H1 (cell line): ENCODE data around the gene F8. TPM values are rescaled to one million over a fixed set of nuclear protein-coding genes. Genes with fewer than 3 reads are reported as not detected.

ENCODE experiments used
- CBX5 ChIP-seq: fragments of 300-800, 300-1000 bp; sonication (generic); IDR thresholded peaks from 2 replicates; pipeline ENCODE4 v1.7.1; 2016; ENCODE audit warnings: antibody characterized with exemption, low read length, low read depth
- CHD2 ChIP-seq: IDR thresholded peaks from 2 replicates; pipeline ENCODE4 v1.6.1; 2012; ENCODE audit warnings: low read length, improper control_type of control experiment
- EP300 ChIP-seq, 2 experiments: IDR thresholded peaks; 1 replicate in 1 of 2; 2 replicates in 1 of 2; pipeline ENCODE4 v1.6.1; 2011 to 2012; ENCODE audit warnings: low read depth in 2 of 2, low read length in 2 of 2, mild to moderate bottlenecking in 2 of 2, borderline replicate concordance in 1 of 2, inconsistent platforms in 1 of 2, moderate library complexity in 1 of 2
- GABPA ChIP-seq: IDR thresholded peaks from 2 replicates; pipeline ENCODE4 v1.6.1; 2011; ENCODE audit warnings: mild to moderate bottlenecking, low read length, moderate library complexity, borderline replicate concordance; ENCODE audit not compliant: insufficient read depth
- KDM5A ChIP-seq: fragments of 200-600 bp; IDR thresholded peaks from 2 replicates; pipeline ENCODE4 v1.7.1; 2012; ENCODE audit warnings: mild to moderate bottlenecking, low read length, inconsistent platforms, mixed read lengths
- RAD21 ChIP-seq, 2 experiments: IDR thresholded peaks in 1 of 2; conservative IDR thresholded peaks in 1 of 2; 2 replicates each; pipeline ENCODE4 v1.6.1; 2011; ENCODE audit warnings: low read depth in 2 of 2, low read length in 2 of 2, improper control_type of control experiment in 1 of 2, inconsistent platforms in 1 of 2, mild to moderate bottlenecking in 1 of 2, moderate library complexity in 1 of 2
- polyA plus RNA-seq, 7 experiments: library from polyadenylated mRNA; depleted of rRNA in 3 of 7; stranded (reverse) in 5 of 7; unstranded in 2 of 7; fragments of >200 nt in 5 of 7; fragments of 200-250 nt in 2 of 7; gene quantifications; 1 replicate in 5 of 7; 2 replicates in 1 of 7; 4 replicates in 1 of 7; pipeline versions ENCODE4 v1.2.1 to v1.2.3, GENCODE V29; 2011 to 2013; ENCODE audit warnings: missing spikeins in 2 of 7, mixed read lengths in 2 of 7
- total RNA-seq: library from RNA; stranded (reverse); fragmentation: NEBNext Ultra II Directional; extraction: Animal tissue kit (Norgen Biotek cat#: 25700); gene quantifications from 2 replicates; pipeline ENCODE4 v1.2.1, GENCODE V29; 2021
- TF ChIP-seq, protein P1 (sequence below): fragments of 300-600 bp; sonication (generic); IDR thresholded peaks from 2 replicates; pipeline ENCODE4 v1.7.1; 2012; ENCODE audit warnings: low read length, moderate library complexity, mild to moderate bottlenecking, inconsistent platforms; ENCODE audit not compliant: insufficient replicate concordance
- TF ChIP-seq, protein P2 (sequence below): IDR thresholded peaks from 2 replicates; pipeline ENCODE4 v1.6.1; 2012; ENCODE audit warnings: inconsistent platforms
- TF ChIP-seq, protein P3 (sequence below): IDR thresholded peaks from 2 replicates; pipeline ENCODE4 v1.6.1; 2011; ENCODE audit warnings: low read depth, mild to moderate bottlenecking, low read length; ENCODE audit not compliant: insufficient read depth

F8 gene
- total and polyA plus RNA-seq, 2 of the 8 experiments (the other 6 are each of a cell fraction or from before 2014, with no cell fraction given): 1.1 to 2.6 TPM

DNA sequence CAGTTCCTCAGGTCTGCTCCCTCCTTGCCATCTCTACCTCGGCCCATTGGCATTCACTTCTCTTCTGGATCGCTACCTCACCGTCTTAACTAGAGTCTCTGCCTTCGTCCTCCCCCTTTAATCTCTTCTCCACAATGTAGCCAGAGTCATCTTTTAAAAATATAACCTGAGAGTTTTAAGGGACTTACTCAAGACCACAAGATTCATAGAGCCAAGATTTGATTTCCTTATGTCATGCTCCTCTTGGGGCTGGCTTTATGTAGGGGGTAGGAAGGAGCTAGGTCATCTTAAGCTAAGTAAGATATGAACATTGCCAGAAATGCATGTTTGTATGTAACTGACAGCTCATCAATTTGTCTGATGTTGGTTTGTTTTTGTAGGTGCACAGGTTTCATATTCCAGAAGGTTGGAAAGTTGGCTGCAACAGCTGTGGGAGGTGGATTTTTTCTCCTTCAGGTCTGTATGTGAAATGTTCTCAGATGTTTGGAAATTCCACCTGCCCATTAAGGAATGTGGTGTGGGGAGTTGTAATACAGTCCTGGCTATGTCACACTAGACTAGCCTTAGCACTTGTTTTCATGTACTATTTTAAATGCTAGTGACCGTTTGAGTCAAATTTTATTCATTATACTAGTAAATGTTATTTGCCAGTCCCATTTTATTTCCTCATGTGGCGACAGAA, 23.7 kb upstream of the F8 start (continued):
- TF ChIP-seq, protein P1, sequence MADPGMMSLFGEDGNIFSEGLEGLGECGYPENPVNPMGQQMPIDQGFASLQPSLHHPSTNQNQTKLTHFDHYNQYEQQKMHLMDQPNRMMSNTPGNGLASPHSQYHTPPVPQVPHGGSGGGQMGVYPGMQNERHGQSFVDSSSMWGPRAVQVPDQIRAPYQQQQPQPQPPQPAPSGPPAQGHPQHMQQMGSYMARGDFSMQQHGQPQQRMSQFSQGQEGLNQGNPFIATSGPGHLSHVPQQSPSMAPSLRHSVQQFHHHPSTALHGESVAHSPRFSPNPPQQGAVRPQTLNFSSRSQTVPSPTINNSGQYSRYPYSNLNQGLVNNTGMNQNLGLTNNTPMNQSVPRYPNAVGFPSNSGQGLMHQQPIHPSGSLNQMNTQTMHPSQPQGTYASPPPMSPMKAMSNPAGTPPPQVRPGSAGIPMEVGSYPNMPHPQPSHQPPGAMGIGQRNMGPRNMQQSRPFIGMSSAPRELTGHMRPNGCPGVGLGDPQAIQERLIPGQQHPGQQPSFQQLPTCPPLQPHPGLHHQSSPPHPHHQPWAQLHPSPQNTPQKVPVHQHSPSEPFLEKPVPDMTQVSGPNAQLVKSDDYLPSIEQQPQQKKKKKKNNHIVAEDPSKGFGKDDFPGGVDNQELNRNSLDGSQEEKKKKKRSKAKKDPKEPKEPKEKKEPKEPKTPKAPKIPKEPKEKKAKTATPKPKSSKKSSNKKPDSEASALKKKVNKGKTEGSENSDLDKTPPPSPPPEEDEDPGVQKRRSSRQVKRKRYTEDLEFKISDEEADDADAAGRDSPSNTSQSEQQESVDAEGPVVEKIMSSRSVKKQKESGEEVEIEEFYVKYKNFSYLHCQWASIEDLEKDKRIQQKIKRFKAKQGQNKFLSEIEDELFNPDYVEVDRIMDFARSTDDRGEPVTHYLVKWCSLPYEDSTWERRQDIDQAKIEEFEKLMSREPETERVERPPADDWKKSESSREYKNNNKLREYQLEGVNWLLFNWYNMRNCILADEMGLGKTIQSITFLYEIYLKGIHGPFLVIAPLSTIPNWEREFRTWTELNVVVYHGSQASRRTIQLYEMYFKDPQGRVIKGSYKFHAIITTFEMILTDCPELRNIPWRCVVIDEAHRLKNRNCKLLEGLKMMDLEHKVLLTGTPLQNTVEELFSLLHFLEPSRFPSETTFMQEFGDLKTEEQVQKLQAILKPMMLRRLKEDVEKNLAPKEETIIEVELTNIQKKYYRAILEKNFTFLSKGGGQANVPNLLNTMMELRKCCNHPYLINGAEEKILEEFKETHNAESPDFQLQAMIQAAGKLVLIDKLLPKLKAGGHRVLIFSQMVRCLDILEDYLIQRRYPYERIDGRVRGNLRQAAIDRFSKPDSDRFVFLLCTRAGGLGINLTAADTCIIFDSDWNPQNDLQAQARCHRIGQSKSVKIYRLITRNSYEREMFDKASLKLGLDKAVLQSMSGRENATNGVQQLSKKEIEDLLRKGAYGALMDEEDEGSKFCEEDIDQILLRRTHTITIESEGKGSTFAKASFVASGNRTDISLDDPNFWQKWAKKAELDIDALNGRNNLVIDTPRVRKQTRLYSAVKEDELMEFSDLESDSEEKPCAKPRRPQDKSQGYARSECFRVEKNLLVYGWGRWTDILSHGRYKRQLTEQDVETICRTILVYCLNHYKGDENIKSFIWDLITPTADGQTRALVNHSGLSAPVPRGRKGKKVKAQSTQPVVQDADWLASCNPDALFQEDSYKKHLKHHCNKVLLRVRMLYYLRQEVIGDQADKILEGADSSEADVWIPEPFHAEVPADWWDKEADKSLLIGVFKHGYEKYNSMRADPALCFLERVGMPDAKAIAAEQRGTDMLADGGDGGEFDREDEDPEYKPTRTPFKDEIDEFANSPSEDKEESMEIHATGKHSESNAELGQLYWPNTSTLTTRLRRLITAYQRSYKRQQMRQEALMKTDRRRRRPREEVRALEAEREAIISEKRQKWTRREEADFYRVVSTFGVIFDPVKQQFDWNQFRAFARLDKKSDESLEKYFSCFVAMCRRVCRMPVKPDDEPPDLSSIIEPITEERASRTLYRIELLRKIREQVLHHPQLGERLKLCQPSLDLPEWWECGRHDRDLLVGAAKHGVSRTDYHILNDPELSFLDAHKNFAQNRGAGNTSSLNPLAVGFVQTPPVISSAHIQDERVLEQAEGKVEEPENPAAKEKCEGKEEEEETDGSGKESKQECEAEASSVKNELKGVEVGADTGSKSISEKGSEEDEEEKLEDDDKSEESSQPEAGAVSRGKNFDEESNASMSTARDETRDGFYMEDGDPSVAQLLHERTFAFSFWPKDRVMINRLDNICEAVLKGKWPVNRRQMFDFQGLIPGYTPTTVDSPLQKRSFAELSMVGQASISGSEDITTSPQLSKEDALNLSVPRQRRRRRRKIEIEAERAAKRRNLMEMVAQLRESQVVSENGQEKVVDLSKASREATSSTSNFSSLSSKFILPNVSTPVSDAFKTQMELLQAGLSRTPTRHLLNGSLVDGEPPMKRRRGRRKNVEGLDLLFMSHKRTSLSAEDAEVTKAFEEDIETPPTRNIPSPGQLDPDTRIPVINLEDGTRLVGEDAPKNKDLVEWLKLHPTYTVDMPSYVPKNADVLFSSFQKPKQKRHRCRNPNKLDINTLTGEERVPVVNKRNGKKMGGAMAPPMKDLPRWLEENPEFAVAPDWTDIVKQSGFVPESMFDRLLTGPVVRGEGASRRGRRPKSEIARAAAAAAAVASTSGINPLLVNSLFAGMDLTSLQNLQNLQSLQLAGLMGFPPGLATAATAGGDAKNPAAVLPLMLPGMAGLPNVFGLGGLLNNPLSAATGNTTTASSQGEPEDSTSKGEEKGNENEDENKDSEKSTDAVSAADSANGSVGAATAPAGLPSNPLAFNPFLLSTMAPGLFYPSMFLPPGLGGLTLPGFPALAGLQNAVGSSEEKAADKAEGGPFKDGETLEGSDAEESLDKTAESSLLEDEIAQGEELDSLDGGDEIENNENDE: no peak
- TF ChIP-seq, protein P2, sequence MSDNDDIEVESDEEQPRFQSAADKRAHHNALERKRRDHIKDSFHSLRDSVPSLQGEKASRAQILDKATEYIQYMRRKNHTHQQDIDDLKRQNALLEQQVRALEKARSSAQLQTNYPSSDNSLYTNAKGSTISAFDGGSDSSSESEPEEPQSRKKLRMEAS: no peak
- TF ChIP-seq, protein P3, sequence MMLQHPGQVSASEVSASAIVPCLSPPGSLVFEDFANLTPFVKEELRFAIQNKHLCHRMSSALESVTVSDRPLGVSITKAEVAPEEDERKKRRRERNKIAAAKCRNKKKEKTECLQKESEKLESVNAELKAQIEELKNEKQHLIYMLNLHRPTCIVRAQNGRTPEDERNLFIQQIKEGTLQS: no peak
- TF ChIP-seq CHD2 (no peak), RAD21 (IDR thresholded peaks at IDR 0.05 in 1 of 2, conservative IDR thresholded peaks at IDR 0.05 in 1 of 2; ENCODE audit: low read depth in 2 of 2, low read length in 2 of 2) (no peak), GABPA (no peak), KDM5A (no peak), EP300 (IDR thresholded peaks at IDR 0.05; ENCODE audit: borderline replicate concordance in 1 of 2, low read depth in 2 of 2, low read length in 2 of 2) (no peak), CBX5 (no peak)
